ENCODE measurements around the gene LMLN. TPM values are rescaled to one million over a fixed set of nuclear protein-coding genes. Genes with fewer than 3 reads are reported as not detected.

The LMLN gene
- total and polyA plus RNA-seq, 2 of the 8 experiments (the other 6 are each of a cell fraction or from before 2014, with no cell fraction given): 3.9 to 5.0 TPM

GRCh38 chr3:197996855-197997254 is 36.8 kb downstream of the LMLN start:
- H2AK5ac ChIP-seq (ENCODE audit: low read depth, low read length): no peak overlapping the region
- no peak overlapping the region for H3K27ac ChIP-seq (ENCODE audit: low read depth, low read length)
- no peaks in the 10 kb centered on the region for H3K9me3 ChIP-seq (ENCODE audit: insufficient read depth in 2 of 2, low read depth in 1 of 2, low read length in 1 of 2)
- no peak overlapping the region for H3K9ac ChIP-seq (replicated peaks in 1 of 4; ENCODE audit: extremely low read depth in 1 of 4, low read depth in 3 of 4, low read length in 3 of 4)
- no peaks in the 10 kb centered on the region for H4K20me1 ChIP-seq (replicated peaks in 1 of 2; ENCODE audit: control insufficient read depth in 1 of 2, insufficient read depth in 2 of 2, low read length in 2 of 2)
- H3K27me3 ChIP-seq (replicated peaks in 1 of 4; ENCODE audit: control insufficient read depth in 3 of 4, extremely low read depth in 1 of 4, insufficient read depth in 3 of 4, low read length in 3 of 4): no peaks in the 10 kb centered on the region
- ChIA-PET POLR2A (ENCODE audit: partially characterized antibody) (no interaction called here), CTCF (ENCODE audit: partially characterized antibody) (interaction anchor here (0.8 kb wide), 1 partner anchor 91 kb away, joined by 3 read pairs; no protein-coding TSS in a partner anchor)
- H2BK20ac ChIP-seq (ENCODE audit: low read length): no peak overlapping the region
- DNase-seq (ENCODE audit: low read depth in 1 of 2, low spot score in 2 of 2): no peak
- H4K91ac ChIP-seq (replicated peaks; ENCODE audit: insufficient read length, low read length): no peak overlapping the region
- no peak overlapping the region for H4K8ac ChIP-seq (ENCODE audit: extremely low read depth, insufficient read depth, low read length)
- no peak overlapping the region for H3K56ac ChIP-seq (replicated peaks; ENCODE audit: insufficient read length, low read depth, low read length)
- no peak overlapping the region for H3K4me3 ChIP-seq (ENCODE audit: extremely low read depth in 1 of 4, insufficient read depth in 2 of 4, low read depth in 3 of 4, low read length in 4 of 4)
- H3K79me2 ChIP-seq (ENCODE audit: control insufficient read depth in 1 of 2, insufficient read depth in 2 of 2, low read length in 2 of 2): no peaks in the 10 kb centered on the region
- no peak overlapping the region for H3K4me2 ChIP-seq (ENCODE audit: insufficient read depth in 1 of 2, low read depth in 2 of 2, low read length in 2 of 2)
- no peak overlapping the region for H3K23ac ChIP-seq (ENCODE audit: insufficient read length)
- H3K4me1 ChIP-seq (replicated peaks in 1 of 4; ENCODE audit: control insufficient read depth in 3 of 4, insufficient read depth in 4 of 4, low read length in 3 of 4): no peaks in the 10 kb centered on the region
- H2BK15ac ChIP-seq (ENCODE audit: low read length): no peak overlapping the region
- no peak overlapping the region for H3K4ac ChIP-seq (replicated peaks; ENCODE audit: insufficient read length, low read depth, low read length)
- no peak for FAIRE-seq
- H4K5ac ChIP-seq (ENCODE audit: insufficient read length, low read depth, low read length): no peak overlapping the region
- no peaks in the 10 kb centered on the region for H3K23me2 ChIP-seq (ENCODE audit: low read depth, low read length)
- H3K36me3 ChIP-seq (ENCODE audit: control insufficient read depth in 2 of 4, insufficient read depth in 4 of 4, low read length in 3 of 4): no peaks in the 10 kb centered on the region
- H3K79me1 ChIP-seq (ENCODE audit: low read depth, low read length): no peaks in the 10 kb centered on the region
- WGBS, 2 experiments (ENCODE audit: extremely low coverage in 1 of 2, insufficient coverage in 1 of 2, insufficient read length in 1 of 2, insufficient replicate concordance in 2 of 2, low coverage in 1 of 2, low lambda C conversion rate in 2 of 2, missing lambda C conversion rate in 1 of 2): 82% methylated on average over 5 of the region's 5 CpGs; no CpG with 5 or more reads in 1 of the 2 experiments
- no peak overlapping the region for H2AFZ ChIP-seq (ENCODE audit: low read length)
- no peak overlapping the region for H2BK5ac ChIP-seq (ENCODE audit: low read depth, low read length)
- TF ChIP-seq ATF3 (IDR thresholded peaks at IDR 0.05; ENCODE audit: insufficient read depth, low read depth, low read length) (no peak), HDAC6 (IDR thresholded peaks at IDR 0.05; ENCODE audit: low read depth, low read length) (no peak), RXRA (IDR thresholded peaks at IDR 0.05; ENCODE audit: insufficient read depth, low read depth, low read length) (no peak), E2F6 (IDR thresholded peaks at IDR 0.05) (no peak), CTCF (IDR thresholded peaks at IDR 0.05; ENCODE audit: control extremely low read depth in 1 of 3, insufficient read depth in 1 of 3, low read depth in 1 of 3, low read length in 3 of 3) (no peak), SRF (IDR thresholded peaks at IDR 0.05; ENCODE audit: low read depth, low read length) (no peak), TAF7 (optimal IDR thresholded peaks at IDR 0.05; ENCODE audit: borderline replicate concordance, low read depth, low read length) (no peak), SAP30 (IDR thresholded peaks at IDR 0.05; ENCODE audit: insufficient read depth, insufficient replicate concordance, low read length) (no peak), EZH2 (IDR thresholded peaks at IDR 0.05; ENCODE audit: low read depth, low read length, severe bottlenecking) (no peak)
- H3K14ac ChIP-seq (ENCODE audit: insufficient read length): no peak overlapping the region
- H3K18ac ChIP-seq (ENCODE audit: extremely low read depth, low read length): no peak overlapping the region
- no peak overlapping the region for H2BK120ac ChIP-seq (replicated peaks; ENCODE audit: low read depth, low read length)
- no peak overlapping the region for H2BK12ac ChIP-seq (ENCODE audit: low read depth, low read length)

Data from H1 (cell line).